NCI-H2029 treated with DMSO at 0.1 percent for 48 hours (cell line): ENCODE data around the gene COL15A1.

Experiments
- DNase-seq: peaks from one replicate; lab custom pipeline; 2025; lab: John Stamatoyannopoulos, UW

The COL15A1 gene

GRCh38 chr9:98972716-98973115, 29.0 kb downstream of the COL15A1 start:
- DNase-seq: no peak

- DNase-seq: no peak
These were observed 29.5 kb downstream of the COL15A1 start for GRCh38 chr9:98973171-98973570.

GRCh38 chr9:98973576-98973975, 29.9 kb downstream of the COL15A1 start:
- DNase-seq: no peak

- no peak for DNase-seq
These were observed 30.4 kb downstream of the COL15A1 start for GRCh38 chr9:98974106-98974505.

- no peak for DNase-seq
These were observed 30.8 kb downstream of the COL15A1 start for GRCh38 chr9:98974554-98974953.

- DNase-seq: peak; percentile 35
These were observed 31.4 kb downstream of the COL15A1 start for GRCh38 chr9:98974994-98975712.

GRCh38 chr9:98975838-98976237, 32.1 kb downstream of the COL15A1 start:
- DNase-seq: no peak

GRCh38 chr9:98977246-98977714, 33.6 kb downstream of the COL15A1 start:
- no peak for DNase-seq

- no peak for DNase-seq
These were observed 34.1 kb downstream of the COL15A1 start for GRCh38 chr9:98977813-98978212.

- no peak for DNase-seq
These were observed 34.5 kb downstream of the COL15A1 start for GRCh38 chr9:98978231-98978681.

- no peak for DNase-seq
These were observed 36.6 kb downstream of the COL15A1 start for GRCh38 chr9:98980291-98980690.

GRCh38 chr9:98983295-98984268, 39.9 kb downstream of the COL15A1 start:
- no peak for DNase-seq

GRCh38 chr9:98985596-98985995, 41.9 kb downstream of the COL15A1 start:
- DNase-seq: no peak

GRCh38 chr9:98986866-98987651, 43.4 kb downstream of the COL15A1 start:
- DNase-seq: no peak

GRCh38 chr9:98989036-98990000, 45.6 kb downstream of the COL15A1 start:
- DNase-seq: no peak

- no peak for DNase-seq
These were observed 46.6 kb downstream of the COL15A1 start for GRCh38 chr9:98990181-98990870.

GRCh38 chr9:98992107-98992884, 48.6 kb downstream of the COL15A1 start:
- no peak for DNase-seq

GRCh38 chr9:98992885-98993569, 49.3 kb downstream of the COL15A1 start:
- DNase-seq: no peak

- DNase-seq: no peak
These were observed 49.9 kb downstream of the COL15A1 start for GRCh38 chr9:98993570-98993945.
